Panc1 (cell line): Measurements from ENCODE around the gene SERAC1.

Source experiments
- CTCF ChIP-seq: fragments of 450-650 bp; IDR thresholded peaks from 2 replicates; pipeline ENCODE4 v1.5.1; 2017; ENCODE audit warnings: mild to moderate bottlenecking
- POLR2AphosphoS5 ChIP-seq: IDR thresholded peaks from 2 replicates; pipeline ENCODE4 v1.6.1; 2012; ENCODE audit warnings: mild to moderate bottlenecking, low read depth, low read length, moderate library complexity
- REST ChIP-seq, 2 experiments: IDR thresholded peaks; 2 replicates each; pipeline ENCODE4 v1.6.1; 2011 to 2012; ENCODE audit warnings: low read depth in 2 of 2, control low read depth in 1 of 2, low read length in 1 of 2, mild to moderate bottlenecking in 1 of 2, moderate library complexity in 1 of 2; ENCODE audit not compliant: insufficient read depth in 1 of 2
- SIN3A ChIP-seq: IDR thresholded peaks from 2 replicates; pipeline ENCODE4 v1.6.1; 2012; ENCODE audit warnings: low read depth, mild to moderate bottlenecking, low read length, moderate library complexity, borderline replicate concordance; ENCODE audit not compliant: insufficient read depth

GRCh38 chr6:158104696-158105095 lies 63.4 kb downstream of the SERAC1 start:
- TF ChIP-seq CTCF (no peak), SIN3A (no peak), REST (IDR thresholded peaks at IDR 0.05; ENCODE audit: insufficient read depth in 1 of 2, low read depth in 2 of 2, low read length in 1 of 2) (no peak), POLR2AphosphoS5 (no peak)
